Breast epithelium (tissue), 4 donors: ENCODE measurements around the gene CPN2. TPM values are rescaled to one million over a fixed set of nuclear protein-coding genes. Genes with fewer than 3 reads are reported as not detected.

ENCODE experiments used
- DNase-seq, 2 donors: peaks; one replicate each; pipeline ENCODE4 v3.0.0-alpha.2; 2019; ENCODE audit warnings: low spot score in 2 of 2
- H3K27ac ChIP-seq, 2 donors: fragments of 200-600 bp; sonication (generic) in 1 of 2; one replicate each; pipeline ENCODE4 v1.5.1; 2016 to 2019; ENCODE audit warnings: mild to moderate bottlenecking in 1 of 2
- H3K27me3 ChIP-seq, 2 donors: fragments of 200-600 bp; sonication (generic) in 1 of 2; one replicate each; pipeline versions ENCODE4 v1.5.1 to v1.6.0; 2017 to 2019; ENCODE audit warnings: control low read depth in 1 of 2, mild to moderate bottlenecking in 1 of 2
- H3K36me3 ChIP-seq: fragments of 200-600 bp; one replicate; pipeline ENCODE4 v1.5.1; 2019
- H3K4me1 ChIP-seq, 2 donors: fragments of 200-600 bp; sonication (generic); one replicate each; pipeline ENCODE4 v1.5.1; 2016 to 2019; ENCODE audit warnings: control low read depth in 1 of 2
- H3K4me3 ChIP-seq, 3 donors: fragments of 200-600 bp; sonication (generic); 1 replicate in 2 of 3; 2 replicates in 1 of 3; pipeline ENCODE4 v1.5.1; 2016 to 2019; ENCODE audit warnings: mild to moderate bottlenecking in 3 of 3, moderate library complexity in 2 of 3
- H3K9me3 ChIP-seq, 2 donors: fragments of 200-600 bp; sonication (generic) in 1 of 2; one replicate each; pipeline ENCODE4 v1.5.1; 2016 to 2019; ENCODE audit warnings: control low read depth in 1 of 2
- CTCF ChIP-seq, 3 donors: fragments of 450-650 bp; IDR thresholded peaks; one replicate each; pipeline ENCODE4 v1.5.1; 2016 to 2017; ENCODE audit warnings: antibody characterized with exemption in 3 of 3, mild to moderate bottlenecking in 3 of 3, moderate library complexity in 3 of 3
- POLR2A ChIP-seq: fragments of 450-650 bp; IDR thresholded peaks from one replicate; pipeline ENCODE4 v1.6.1; 2016; ENCODE audit warnings: antibody characterized with exemption, mild to moderate bottlenecking, moderate library complexity
- POLR2AphosphoS5 ChIP-seq, 3 donors: sonication (generic); formaldehyde crosslinking; IDR thresholded peaks; one replicate each; pipeline ENCODE4 v1.6.1; 2017; ENCODE audit warnings: antibody characterized with exemption in 3 of 3
- intact Hi-C: fragments of 100-400 bp; cut with DNase I; formaldehyde crosslinking; loops from one replicate; pipeline ENCODE4 v1.15.1; 2023; ENCODE audit warnings: low total_unique reads
- total RNA-seq, 3 donors: library from RNA; depleted of rRNA; stranded (reverse); fragments of >200 nt; gene quantifications; one replicate each; pipeline ENCODE4 v1.1.0, GENCODE V29; 2016

Gene CPN2
- total RNA-seq, 3 donors from 2014 or later = 0.16 TPM; not detected in 2

- intact Hi-C loops = no loop called here
- Histone ChIP-seq H3K4me3 (no peak overlapping the region), H3K9me3 (no peaks in the 10 kb centered on the region), H3K27ac (no peak overlapping the region), H3K4me1 (no peaks in the 10 kb centered on the region), H3K36me3 (no peaks in the 10 kb centered on the region), H3K27me3 (no peaks in the 10 kb centered on the region)
- no peak for DNase-seq
- TF ChIP-seq CTCF (IDR thresholded peaks at IDR 0.05) (no peak), POLR2AphosphoS5 (IDR thresholded peaks at IDR 0.05) (no peak), POLR2A (no peak)
Observed at GRCh38 chr3:194350726-194351071, 429 bp downstream of the CPN2 start.

DNA sequence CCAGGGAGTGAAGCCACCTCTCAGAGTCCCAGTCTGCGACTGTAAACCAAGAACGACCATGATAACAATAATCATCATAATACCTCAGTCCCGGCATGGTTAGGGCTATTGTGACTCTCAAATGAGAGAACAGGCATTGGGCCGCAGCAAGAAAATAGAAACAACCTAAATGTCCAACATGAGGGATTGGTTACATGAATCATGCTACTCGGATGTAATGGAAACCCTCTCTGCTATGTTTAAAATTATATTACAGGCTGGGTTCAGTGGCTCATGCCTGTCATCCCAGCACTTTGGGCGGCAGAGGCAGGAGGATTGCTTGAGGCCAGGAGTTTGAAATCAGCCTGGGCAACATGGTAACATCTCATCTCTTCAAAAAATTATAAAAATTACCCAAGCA is 2.8 kb downstream of the CPN2 start:
- intact Hi-C loops = no loop called here
- H3K4me3 ChIP-seq = no peak overlapping the region

GRCh38 chr3:194346621-194347020 is 4.5 kb downstream of the CPN2 start:
- H3K36me3 ChIP-seq = no peaks in the 10 kb centered on the region
- no peaks in the 10 kb centered on the region for H3K9me3 ChIP-seq
- no peak for DNase-seq
- intact Hi-C loops = no loop called here
- no peak overlapping the region for H3K4me3 ChIP-seq
- TF ChIP-seq CTCF (IDR thresholded peaks at IDR 0.05) (no peak), POLR2A (no peak)
- no peaks in the 10 kb centered on the region for H3K4me1 ChIP-seq
- H3K27ac ChIP-seq = no peak overlapping the region
- no peaks in the 10 kb centered on the region for H3K27me3 ChIP-seq

More for the DNA sequence above, 2.8 kb downstream of the CPN2 start:
- Histone ChIP-seq H3K9me3 (no peaks in the 10 kb centered on the region), H3K27ac (no peak overlapping the region), H3K4me1 (no peaks in the 10 kb centered on the region), H3K36me3 (no peaks in the 10 kb centered on the region), H3K27me3 (no peaks in the 10 kb centered on the region)
- DNase-seq = no peak
- no peak for TF ChIP-seq CTCF (IDR thresholded peaks at IDR 0.05)
- no peak for TF ChIP-seq POLR2A
- TF ChIP-seq POLR2AphosphoS5 (IDR thresholded peaks at IDR 0.05) = no peak

GRCh38 chr3:194346035-194346434 is 5.1 kb downstream of the CPN2 start:
- H3K27me3 ChIP-seq = no peaks in the 10 kb centered on the region
- no peaks in the 10 kb centered on the region for H3K4me1 ChIP-seq
- H3K4me3 ChIP-seq = no peak overlapping the region
- H3K27ac ChIP-seq = no peak overlapping the region
- TF ChIP-seq POLR2A = no peak
- TF ChIP-seq CTCF (IDR thresholded peaks at IDR 0.05) = no peak
- no peak for TF ChIP-seq POLR2AphosphoS5 (IDR thresholded peaks at IDR 0.05)
- intact Hi-C loops = no loop called here
- DNase-seq = no peak
- no peaks in the 10 kb centered on the region for H3K36me3 ChIP-seq
- no peaks in the 10 kb centered on the region for H3K9me3 ChIP-seq

DNA sequence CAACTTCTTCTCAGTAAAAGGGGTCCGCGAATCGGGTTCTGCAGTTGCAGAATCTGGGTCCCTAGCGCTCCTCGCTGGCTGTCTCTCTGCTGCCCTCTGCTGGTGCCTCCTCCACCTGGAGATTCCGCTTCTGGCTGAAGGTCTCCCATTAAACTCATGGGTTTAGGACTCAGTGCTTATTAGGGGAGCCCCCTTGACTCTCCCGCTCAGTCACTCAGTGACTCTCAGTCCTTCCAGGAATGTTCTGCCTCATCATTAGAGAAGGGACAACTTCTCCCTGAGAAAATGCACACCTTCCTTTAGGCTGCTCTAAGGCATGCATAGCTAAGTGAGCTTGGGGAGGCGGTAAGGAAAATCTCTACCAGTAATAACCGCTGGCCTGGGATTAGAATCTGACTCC is 7.1 kb downstream of the CPN2 start:
- Histone ChIP-seq H3K36me3 (no peaks in the 10 kb centered on the region), H3K27me3 (no peaks in the 10 kb centered on the region), H3K4me1 (no peaks in the 10 kb centered on the region), H3K27ac (no peak overlapping the region), H3K9me3 (no peaks in the 10 kb centered on the region), H3K4me3 (no peak overlapping the region)
- intact Hi-C loops = no loop called here
- DNase-seq = peak; percentile 44 to 74
- no peak for TF ChIP-seq POLR2A
- no peak for TF ChIP-seq POLR2AphosphoS5 (IDR thresholded peaks at IDR 0.05)
- peak; percentile 42 to 67 (median 66) for TF ChIP-seq CTCF (IDR thresholded peaks at IDR 0.05)
